ENCODE data around the gene ROBO1.

- TF ChIP-seq POLR2AphosphoS5 (IDR thresholded peaks at IDR 0.05; ENCODE audit: low read depth, low read length) (no peak), TAF1 (IDR thresholded peaks at IDR 0.05; ENCODE audit: borderline replicate concordance, low read depth, low read length) (no peak), POLR2A (IDR thresholded peaks at IDR 0.05; ENCODE audit: low read depth, low read length) (no peak)
Observed at GRCh38 chr3:79390352-79390751, 377.4 kb downstream of the ROBO1 start.

Data from GM12892 (cell line).